Astrocyte of the cerebellum (primary cell): ENCODE data around the gene LRRC27.

Experiments
- DNase-seq: peaks from one replicate; pipeline ENCODE4 v3.0.0-alpha.2; 2011; ENCODE audit warnings: low read depth
- H3K4me3 ChIP-seq: 2 replicates; pipeline ENCODE4 v1.5.1; 2011; ENCODE audit warnings: mild to moderate bottlenecking, low read depth, low read length, moderate library complexity
- in situ Hi-C: cut with HindIII; loops from 2 replicates; pipeline ENCODE4 v1.10.0; 2017; ENCODE audit warnings: low sequenced_read_pairs
- TF ChIP-seq, protein P1 (sequence below): IDR thresholded peaks from 2 replicates; pipeline ENCODE4 v1.5.1; 2012; ENCODE audit warnings: low read length, low read depth, moderate library complexity, mild to moderate bottlenecking; ENCODE audit errors: missing control alignments

Gene LRRC27

GRCh38 chr10:132396494-132397035 lies 64.6 kb downstream of the LRRC27 start:
- peak overlapping the region; percentile 30 for H3K4me3 ChIP-seq
- DNase-seq = no peak
- in situ Hi-C loops = no loop called here
- TF ChIP-seq, protein P1, sequence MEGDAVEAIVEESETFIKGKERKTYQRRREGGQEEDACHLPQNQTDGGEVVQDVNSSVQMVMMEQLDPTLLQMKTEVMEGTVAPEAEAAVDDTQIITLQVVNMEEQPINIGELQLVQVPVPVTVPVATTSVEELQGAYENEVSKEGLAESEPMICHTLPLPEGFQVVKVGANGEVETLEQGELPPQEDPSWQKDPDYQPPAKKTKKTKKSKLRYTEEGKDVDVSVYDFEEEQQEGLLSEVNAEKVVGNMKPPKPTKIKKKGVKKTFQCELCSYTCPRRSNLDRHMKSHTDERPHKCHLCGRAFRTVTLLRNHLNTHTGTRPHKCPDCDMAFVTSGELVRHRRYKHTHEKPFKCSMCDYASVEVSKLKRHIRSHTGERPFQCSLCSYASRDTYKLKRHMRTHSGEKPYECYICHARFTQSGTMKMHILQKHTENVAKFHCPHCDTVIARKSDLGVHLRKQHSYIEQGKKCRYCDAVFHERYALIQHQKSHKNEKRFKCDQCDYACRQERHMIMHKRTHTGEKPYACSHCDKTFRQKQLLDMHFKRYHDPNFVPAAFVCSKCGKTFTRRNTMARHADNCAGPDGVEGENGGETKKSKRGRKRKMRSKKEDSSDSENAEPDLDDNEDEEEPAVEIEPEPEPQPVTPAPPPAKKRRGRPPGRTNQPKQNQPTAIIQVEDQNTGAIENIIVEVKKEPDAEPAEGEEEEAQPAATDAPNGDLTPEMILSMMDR = peak; percentile 3

DNA sequence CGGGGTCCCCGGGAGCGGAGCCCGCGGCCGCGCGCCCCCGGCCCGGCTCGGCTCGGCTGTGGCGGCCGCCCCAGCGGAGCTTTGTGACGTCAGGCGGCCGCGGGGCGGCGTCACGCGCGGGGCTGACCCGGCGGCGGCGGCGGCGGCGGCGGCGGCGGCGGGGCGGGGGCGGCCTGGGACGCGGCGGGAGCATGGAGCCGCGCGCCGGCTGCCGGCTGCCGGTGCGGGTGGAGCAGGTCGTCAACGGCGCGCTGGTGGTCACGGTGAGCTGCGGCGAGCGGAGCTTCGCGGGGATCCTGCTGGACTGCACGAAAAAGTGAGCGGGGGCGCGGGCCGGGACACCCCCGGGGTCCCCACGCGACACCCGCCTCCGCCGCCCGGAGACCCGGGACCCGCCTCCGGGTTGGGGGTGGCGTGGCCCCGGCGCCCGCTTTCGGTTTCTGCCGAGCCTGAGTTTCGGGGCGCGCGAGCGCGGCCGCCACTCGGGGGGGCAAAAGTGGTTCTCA lies 65.1 kb downstream of the LRRC27 start, which contains the start of gene PWWP2B:
Gene PWWP2B (plus strand): TSS at position 165 of the 506 bp plus-strand sequence. CDS start 27 bp downstream, at position 192.
- H3K4me3 ChIP-seq = peak within 1 kb of the TSS; percentile 50
- TF ChIP-seq, protein P1 = no peak
- in situ Hi-C loops = no loop called here
- DNase-seq = no peak

GRCh38 chr10:132397671-132398565 lies 65.9 kb downstream of the LRRC27 start:
- peak overlapping the region; percentile 50 for H3K4me3 ChIP-seq
- TF ChIP-seq, protein P1 = no peak
- in situ Hi-C loops = no loop called here
- DNase-seq = no peak

- DNase-seq = no peak
- H3K4me3 ChIP-seq = no peak overlapping the region
- TF ChIP-seq, protein P1 = no peak
- in situ Hi-C loops = no loop called here
Observed at GRCh38 chr10:132398566-132398991, 66.6 kb downstream of the LRRC27 start.

GRCh38 chr10:132399117-132400035 lies 67.4 kb downstream of the LRRC27 start:
- no peak for DNase-seq
- in situ Hi-C loops = no loop called here
- no peak overlapping the region for H3K4me3 ChIP-seq
- TF ChIP-seq, protein P1 = no peak
